Measurements from ENCODE around the gene COL4A5. TPM values are rescaled to one million over a fixed set of nuclear protein-coding genes. Genes with fewer than 3 reads are reported as not detected.

Gene COL4A5
- total RNA-seq, 1 donor = 23.2 TPM

DNA sequence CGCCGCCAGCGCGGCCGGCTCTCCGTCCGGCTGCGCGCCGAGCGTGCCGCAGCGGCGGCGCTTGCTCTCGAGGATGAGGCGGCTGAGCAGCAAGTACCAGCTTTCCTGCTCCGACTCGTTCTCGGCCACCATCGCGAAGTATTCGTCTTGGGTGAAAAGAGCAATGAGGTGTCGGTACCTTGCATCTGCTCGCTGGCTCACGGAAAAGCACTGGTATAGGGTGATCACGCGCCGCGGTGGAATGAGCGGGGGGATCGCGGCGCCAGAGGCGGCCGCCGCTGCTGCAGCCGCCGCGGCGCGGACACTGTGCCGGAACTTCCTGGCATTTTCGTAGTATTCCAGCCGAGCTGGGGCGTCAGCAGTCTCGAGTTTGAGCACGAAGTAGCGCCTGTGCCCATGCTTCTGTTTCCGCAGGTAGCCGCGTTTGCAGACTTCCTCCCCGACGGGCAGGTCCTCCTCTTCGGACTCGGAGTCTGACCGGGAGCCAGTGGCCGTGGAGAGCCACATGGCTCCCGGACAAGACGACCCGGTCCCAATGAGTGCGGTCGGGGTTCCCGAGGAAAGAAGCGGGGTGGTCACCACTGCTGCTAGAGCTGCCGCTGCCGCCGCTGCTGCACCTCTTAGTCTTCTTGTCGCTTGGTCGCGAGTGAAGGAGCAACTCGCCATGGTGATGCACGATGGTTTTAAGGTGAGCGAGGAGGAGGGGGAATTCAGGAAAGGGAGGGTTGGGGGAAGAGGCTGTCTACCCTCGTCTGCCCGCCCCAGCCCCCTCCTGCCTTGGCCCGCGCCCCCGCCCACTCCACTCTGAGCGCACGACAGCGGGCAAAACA is 296.3 kb downstream of the COL4A5 start:
- TF ChIP-seq, protein P1, sequence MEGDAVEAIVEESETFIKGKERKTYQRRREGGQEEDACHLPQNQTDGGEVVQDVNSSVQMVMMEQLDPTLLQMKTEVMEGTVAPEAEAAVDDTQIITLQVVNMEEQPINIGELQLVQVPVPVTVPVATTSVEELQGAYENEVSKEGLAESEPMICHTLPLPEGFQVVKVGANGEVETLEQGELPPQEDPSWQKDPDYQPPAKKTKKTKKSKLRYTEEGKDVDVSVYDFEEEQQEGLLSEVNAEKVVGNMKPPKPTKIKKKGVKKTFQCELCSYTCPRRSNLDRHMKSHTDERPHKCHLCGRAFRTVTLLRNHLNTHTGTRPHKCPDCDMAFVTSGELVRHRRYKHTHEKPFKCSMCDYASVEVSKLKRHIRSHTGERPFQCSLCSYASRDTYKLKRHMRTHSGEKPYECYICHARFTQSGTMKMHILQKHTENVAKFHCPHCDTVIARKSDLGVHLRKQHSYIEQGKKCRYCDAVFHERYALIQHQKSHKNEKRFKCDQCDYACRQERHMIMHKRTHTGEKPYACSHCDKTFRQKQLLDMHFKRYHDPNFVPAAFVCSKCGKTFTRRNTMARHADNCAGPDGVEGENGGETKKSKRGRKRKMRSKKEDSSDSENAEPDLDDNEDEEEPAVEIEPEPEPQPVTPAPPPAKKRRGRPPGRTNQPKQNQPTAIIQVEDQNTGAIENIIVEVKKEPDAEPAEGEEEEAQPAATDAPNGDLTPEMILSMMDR (IDR thresholded peaks at IDR 0.05; ENCODE audit: insufficient read depth, low read length) = no peak
- H3K4me3 ChIP-seq (ENCODE audit: low read depth, low read length) = peak overlapping the region; percentile 52
- DNase-seq (ENCODE audit: low read depth) = no peak

DNA sequence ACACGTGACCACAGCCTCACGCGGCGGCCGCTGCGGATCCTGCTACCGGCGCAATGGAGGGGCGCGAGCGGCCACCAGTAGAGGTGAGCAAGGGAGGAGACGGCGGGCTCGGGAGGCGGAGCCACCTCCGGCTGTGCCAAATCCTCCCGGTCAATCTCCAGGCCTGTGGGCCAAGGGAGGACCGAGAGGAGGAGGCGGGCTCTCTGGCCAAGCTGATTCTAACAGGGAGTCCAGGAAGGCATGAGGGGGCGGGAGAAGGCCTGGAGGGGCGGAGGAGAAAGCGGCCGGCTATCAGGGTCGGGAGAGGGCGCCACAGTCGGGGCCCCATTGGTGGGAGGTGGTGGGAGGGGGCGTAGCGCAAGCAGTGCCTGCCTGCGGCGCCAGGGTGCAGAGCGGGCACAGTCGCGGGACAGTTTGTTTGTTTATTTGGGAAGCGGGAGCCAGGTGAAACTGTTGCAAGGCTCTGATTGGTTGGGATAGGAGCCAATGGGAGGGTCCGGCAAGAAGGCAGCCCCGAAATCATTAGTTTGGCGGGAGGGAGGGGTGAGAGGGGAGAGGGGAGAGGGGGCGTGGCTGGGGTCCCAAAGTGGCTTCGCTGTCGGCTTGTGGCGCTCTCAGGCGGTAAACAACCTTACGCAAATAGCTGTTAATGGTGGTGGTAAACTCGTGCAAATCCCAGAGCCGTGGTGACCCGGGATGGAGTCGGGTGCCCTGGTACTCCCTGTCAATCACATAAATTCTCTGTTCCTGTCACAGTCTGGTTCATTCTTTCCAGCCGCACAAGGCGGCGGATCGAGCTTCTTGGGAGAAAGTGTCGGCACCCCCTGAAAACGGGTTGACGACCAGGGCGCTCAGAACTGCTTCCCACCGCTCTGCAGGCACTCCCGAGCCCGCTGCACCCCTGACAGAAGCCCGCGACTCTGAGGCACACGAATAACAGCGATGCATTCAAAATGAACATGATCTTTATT is 297.2 kb downstream of the COL4A5 start, which contains the start of gene IRS4:
Gene IRS4, minus strand, starts transcription at position 55 of the 971 bp plus-strand sequence.
- TF ChIP-seq, protein P1 (IDR thresholded peaks at IDR 0.05; ENCODE audit: insufficient read depth, low read length) = no peak
- peak within 1 kb of the TSS; percentile 52 for H3K4me3 ChIP-seq (ENCODE audit: low read depth, low read length)
- DNase-seq (ENCODE audit: low read depth) = no peak

DNA sequence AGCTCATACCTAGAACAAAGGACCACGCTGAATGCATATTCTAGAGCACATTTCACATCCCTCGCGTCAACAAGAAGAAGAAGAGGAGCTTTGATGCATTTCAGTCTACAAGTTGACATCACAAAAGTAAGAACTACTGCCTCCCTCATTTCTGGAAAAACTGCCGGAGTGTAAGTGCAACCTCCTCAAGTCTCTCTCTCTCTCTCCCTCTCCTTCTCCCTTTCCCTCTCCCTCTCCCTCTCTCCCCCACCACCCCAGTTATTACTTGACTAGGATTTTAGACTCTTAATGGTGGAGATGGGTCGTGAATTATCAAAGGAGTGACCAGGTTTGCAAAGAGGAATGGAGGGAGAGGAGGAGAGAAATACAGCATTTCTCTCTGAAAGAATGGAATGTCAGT is 298.1 kb downstream of the COL4A5 start:
- no peak overlapping the region for H3K4me3 ChIP-seq (ENCODE audit: low read depth, low read length)
- TF ChIP-seq, protein P1 (IDR thresholded peaks at IDR 0.05; ENCODE audit: insufficient read depth, low read length) = no peak
- DNase-seq (ENCODE audit: low read depth) = no peak

DNA sequence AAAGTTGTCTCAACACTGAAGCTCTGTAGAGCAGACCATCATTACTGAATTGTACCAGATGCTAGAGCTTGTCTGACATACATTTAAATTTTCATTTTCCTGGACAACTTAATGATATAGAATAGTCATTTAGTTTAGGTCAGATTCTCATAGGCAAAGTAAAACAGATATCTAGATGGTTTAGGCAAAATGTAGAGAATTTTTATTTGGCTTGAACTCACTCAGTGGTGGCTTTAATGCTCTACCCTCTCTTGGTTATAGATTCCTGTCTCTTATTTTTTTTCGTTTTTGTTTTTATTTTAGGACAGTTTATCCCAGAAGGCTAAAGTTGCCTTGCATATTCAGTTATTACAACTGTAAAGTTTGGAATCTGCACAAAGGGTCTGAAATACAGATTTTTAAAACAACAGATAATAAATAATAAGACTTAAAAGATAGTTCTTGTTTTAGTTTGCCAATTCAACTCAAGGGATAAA is 300.7 kb downstream of the COL4A5 start:
- TF ChIP-seq, protein P1 (IDR thresholded peaks at IDR 0.05; ENCODE audit: insufficient read depth, low read length) = no peak
- H3K4me3 ChIP-seq (ENCODE audit: low read depth, low read length) = no peak overlapping the region
- DNase-seq (ENCODE audit: low read depth) = no peak

Small RNA genes within 50 kb of the gene (small RNA-seq; reads per million reads assigned to genes)
- gene RF00019 = not detected

Other genes starting within 250 kb of the COL4A5 start
- 1.3 and 2.2 TPM in 2 replicates for gene COL4A6, start 1.4 kb upstream of the COL4A5 start, total RNA-seq (ENCODE audit: low replicate concordance)

Measured in fibroblast of the aortic adventitia (primary cell).